Keratinocyte (primary cell): ENCODE measurements around the gene HS3ST1. TPM values are rescaled to one million over a fixed set of nuclear protein-coding genes. Genes with fewer than 3 reads are reported as not detected.

Experiments used
- DNase-seq: peaks from one replicate; pipeline ENCODE4 v3.0.0-alpha.2; 2011; ENCODE audit warnings: low read depth, missing footprints, low spot score
- FAIRE-seq: peaks from 2 replicates; lab custom pipeline; 2011; peaks lifted over from hg19 to GRCh38; lab: Jason Lieb, UNC
- H2AFZ ChIP-seq: 2 replicates; pipeline ENCODE4 v1.6.0; 2012; ENCODE audit warnings: low read length, control low read depth, inconsistent platforms; ENCODE audit not compliant: control insufficient read depth
- H3K27ac ChIP-seq: 2 replicates; pipeline ENCODE4 v1.5.1; 2011; ENCODE audit warnings: low read length; ENCODE audit not compliant: control insufficient read depth, insufficient read depth
- H3K27me3 ChIP-seq: 3 replicates; pipeline ENCODE4 v1.6.0; 2011; ENCODE audit warnings: low read length; ENCODE audit not compliant: control insufficient read depth, insufficient read depth; ENCODE audit errors: extremely low read depth
- H3K36me3 ChIP-seq, 2 experiments: 2 replicates in 1 of 2; 3 replicates in 1 of 2; pipeline ENCODE4 v1.5.1; 2011; ENCODE audit warnings: low read length in 2 of 2, mild to moderate bottlenecking in 1 of 2; ENCODE audit not compliant: control insufficient read depth in 2 of 2, insufficient read depth in 2 of 2; ENCODE audit errors: extremely low read depth in 1 of 2
- H3K4me1 ChIP-seq: 3 replicates; pipeline ENCODE4 v1.5.1; 2011; ENCODE audit warnings: low read length; ENCODE audit not compliant: control insufficient read depth, insufficient read depth; ENCODE audit errors: extremely low read depth
- H3K4me2 ChIP-seq: 3 replicates; pipeline ENCODE4 v1.6.0; 2011; ENCODE audit warnings: low read depth, low read length; ENCODE audit not compliant: control insufficient read depth, insufficient read depth; ENCODE audit errors: extremely low read depth
- H3K4me3 ChIP-seq, 3 experiments: fragments of 200-600 bp in 1 of 3; sonication (generic) in 1 of 3; 2 replicates in 2 of 3; 3 replicates in 1 of 3; pipeline ENCODE4 v1.5.1; 2011 to 2016; ENCODE audit warnings: low read length in 3 of 3, mild to moderate bottlenecking in 3 of 3, control low read depth in 2 of 3, inconsistent platforms in 1 of 3, low read depth in 1 of 3, mixed read lengths in 1 of 3, mixed run types in 1 of 3, moderate library complexity in 1 of 3; ENCODE audit not compliant: control insufficient read depth in 2 of 3, insufficient read depth in 2 of 3; ENCODE audit errors: extremely low read depth in 1 of 3
- H3K79me2 ChIP-seq: 2 replicates; pipeline ENCODE4 v1.6.0; 2012; ENCODE audit warnings: low read length; ENCODE audit not compliant: control insufficient read depth, insufficient read depth
- H3K9ac ChIP-seq: 3 replicates; pipeline ENCODE4 v1.6.0; 2011; ENCODE audit warnings: low read length; ENCODE audit not compliant: control insufficient read depth, insufficient read depth; ENCODE audit errors: extremely low read depth
- H3K9me1 ChIP-seq: 3 replicates; pipeline ENCODE4 v1.6.0; 2011; ENCODE audit warnings: low read length; ENCODE audit not compliant: control insufficient read depth, insufficient read depth; ENCODE audit errors: extremely low read depth
- H3K9me3 ChIP-seq: 2 replicates; pipeline ENCODE4 v1.5.1; 2012; ENCODE audit warnings: low read depth, low read length; ENCODE audit not compliant: control insufficient read depth
- H4K20me1 ChIP-seq: 3 replicates; pipeline ENCODE4 v1.6.0; 2011; ENCODE audit warnings: low read length; ENCODE audit not compliant: control insufficient read depth, insufficient read depth; ENCODE audit errors: extremely low read depth
- CTCF ChIP-seq, 3 experiments: IDR thresholded peaks in 1 of 3; conservative IDR thresholded peaks in 1 of 3; optimal IDR thresholded peaks in 1 of 3; 2 replicates in 2 of 3; 3 replicates in 1 of 3; pipeline versions ENCODE3 to v1.5.1; 2011; ENCODE audit warnings: low read length in 3 of 3, mild to moderate bottlenecking in 3 of 3, moderate library complexity in 2 of 3, control low read depth in 1 of 3, inconsistent platforms in 1 of 3; ENCODE audit not compliant: insufficient read depth in 2 of 3; ENCODE audit errors: extremely low read depth in 1 of 3
- EZH2 ChIP-seq: IDR thresholded peaks from one replicate; pipeline ENCODE4 v1.6.1; 2012; ENCODE audit warnings: inconsistent platforms, mild to moderate bottlenecking, low read length, moderate library complexity
- dilution Hi-C: fragments of 300-500 bp; cut with MboI; formaldehyde crosslinking; loops from one replicate; pipeline ENCODE4 v1.7.0; 2020; ENCODE audit warnings: low sequenced_read_pairs; ENCODE audit not compliant: extremely low pct_ligation_motif_present
- polyA plus RNA-seq, 5 experiments: library from polyadenylated mRNA; depleted of rRNA in 3 of 5; stranded (reverse) in 3 of 5; stranded (forward) in 1 of 5; unstranded in 1 of 5; fragments of >200 nt; gene quantifications; 1 replicate in 1 of 5; 2 replicates in 3 of 5; 3 replicates in 1 of 5; pipeline versions ENCODE4 v1.2.1 to v1.2.3, GENCODE V29; 2011 to 2012; ENCODE audit warnings: missing spikeins in 2 of 5, low read depth in 1 of 5, low replicate concordance in 1 of 5

HS3ST1 gene
- polyA plus RNA-seq, 1 donor (not counting 4 experiments of a cell fraction or from before 2014, with no cell fraction given) = 2.0 TPM

DNA sequence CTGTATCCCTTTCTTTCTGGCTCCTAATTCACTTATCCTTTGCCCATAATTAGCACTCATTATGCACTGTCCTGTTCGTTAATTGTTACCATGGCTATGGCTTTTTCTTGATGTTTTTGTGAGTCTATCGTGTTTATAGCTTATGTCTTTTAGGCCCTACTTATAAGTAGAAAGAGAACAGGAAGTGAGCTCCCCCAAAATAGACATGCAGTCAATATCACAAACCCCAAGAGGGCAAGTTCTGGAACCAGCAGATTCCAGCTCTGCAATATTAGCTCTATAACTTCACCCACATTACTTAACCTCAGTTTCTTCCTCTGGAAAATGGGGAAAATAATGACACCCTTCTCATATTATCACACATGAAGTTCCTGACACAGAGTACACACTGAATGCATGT, 7.4 kb upstream of the HS3ST1 start:
- H3K9ac ChIP-seq = no peak overlapping the region
- no peak overlapping the region for H3K4me2 ChIP-seq
- no peaks in the 10 kb centered on the region for H3K79me2 ChIP-seq
- FAIRE-seq = no peak
- H2AFZ ChIP-seq = no peak overlapping the region
- dilution Hi-C loops = no loop called here
- DNase-seq = no peak
- H4K20me1 ChIP-seq = no peaks in the 10 kb centered on the region
- no peaks in the 10 kb centered on the region for H3K36me3 ChIP-seq
- no peak for TF ChIP-seq CTCF (optimal IDR thresholded peaks at IDR 0.05 in 1 of 3, IDR thresholded peaks at IDR 0.05 in 1 of 3, conservative IDR thresholded peaks at IDR 0.05 in 1 of 3; ENCODE audit: extremely low read depth in 1 of 3, insufficient read depth in 2 of 3, low read length in 3 of 3)
- TF ChIP-seq EZH2 = no peak
- no peak overlapping the region for H3K27ac ChIP-seq
- no peaks in the 10 kb centered on the region for H3K27me3 ChIP-seq
- H3K4me1 ChIP-seq = peaks cover 22% of the 10 kb centered on the region
- H3K4me3 ChIP-seq = no peak overlapping the region
- H3K9me3 ChIP-seq = no peaks in the 10 kb centered on the region
- H3K9me1 ChIP-seq = no peaks in the 10 kb centered on the region

- H3K9me1 ChIP-seq = no peaks in the 10 kb centered on the region
- no peak overlapping the region for H2AFZ ChIP-seq
- H3K4me1 ChIP-seq = peaks cover 26% of the 10 kb centered on the region
- H3K9me3 ChIP-seq = no peaks in the 10 kb centered on the region
- H3K4me3 ChIP-seq = no peak overlapping the region
- no peaks in the 10 kb centered on the region for H3K79me2 ChIP-seq
- H3K9ac ChIP-seq = no peak overlapping the region
- H3K27ac ChIP-seq = no peak overlapping the region
- DNase-seq (no peak), FAIRE-seq (peak; percentile 29)
- no peak overlapping the region for H3K4me2 ChIP-seq
- H3K27me3 ChIP-seq = no peaks in the 10 kb centered on the region
- H3K36me3 ChIP-seq = no peaks in the 10 kb centered on the region
- TF ChIP-seq EZH2 = no peak
- no peak for TF ChIP-seq CTCF (optimal IDR thresholded peaks at IDR 0.05 in 1 of 3, IDR thresholded peaks at IDR 0.05 in 1 of 3, conservative IDR thresholded peaks at IDR 0.05 in 1 of 3; ENCODE audit: extremely low read depth in 1 of 3, insufficient read depth in 2 of 3, low read length in 3 of 3)
- dilution Hi-C loops = no loop called here
- no peaks in the 10 kb centered on the region for H4K20me1 ChIP-seq
Measured at GRCh38 chr4:11435557-11435956, 6.9 kb upstream of the HS3ST1 start.
